Myocyte (in vitro differentiated cells): Measurements from ENCODE around the gene PCDHB10. TPM values are rescaled to one million over a fixed set of nuclear protein-coding genes. Genes with fewer than 3 reads are reported as not detected.
"Not testable (repeated sequence)": the region's sequence is repeated elsewhere in the genome, so short reads cannot be mapped to it uniquely, and the experiment has no call there.

ENCODE experiments used
- DNase-seq: peaks from one replicate; pipeline ENCODE4 v3.0.0-alpha.2; 2012; ENCODE audit warnings: low read depth
- total RNA-seq: library from RNA; depleted of rRNA; stranded (reverse); fragments of >200 nt; gene quantifications from 2 replicates; pipeline ENCODE4 v1.2.3, GENCODE V29; 2014

PCDHB10 gene
- total RNA-seq, 1 donor from 2014 or later, result 6.7 TPM

DNA sequence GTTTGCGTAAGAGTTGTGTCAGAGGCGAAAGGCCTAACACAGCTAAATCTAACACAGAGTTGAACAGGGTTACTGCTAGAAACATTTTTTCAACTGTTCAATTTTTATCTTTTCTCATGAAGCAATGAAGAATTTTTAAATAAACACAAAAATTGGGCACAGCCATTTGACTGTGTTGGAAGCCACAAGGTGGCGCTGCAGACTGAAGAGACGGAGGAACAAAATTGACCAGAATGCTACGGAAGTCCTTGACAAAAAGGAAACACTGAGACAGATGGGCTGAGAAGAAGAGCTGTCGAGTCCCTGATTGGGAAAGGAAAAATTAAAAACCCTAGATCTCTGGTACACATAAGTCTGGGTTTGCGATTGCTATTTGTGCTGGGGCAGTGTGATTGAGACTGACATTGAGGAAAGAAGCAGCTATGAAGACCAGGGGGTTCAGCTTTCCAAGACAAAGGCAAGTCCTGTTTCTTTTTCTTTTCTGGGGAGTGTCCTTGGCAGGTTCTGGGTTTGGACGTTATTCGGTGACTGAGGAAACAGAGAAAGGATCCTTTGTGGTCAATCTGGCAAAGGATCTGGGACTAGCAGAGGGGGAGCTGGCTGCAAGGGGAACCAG is 5.1 kb upstream of the PCDHB10 start, which contains the start of gene PCDHB9:
TSS of gene PCDHB9 (plus strand) at position 265 of the 616 bp plus-strand sequence. CDS start at position 423, 158 bp downstream.
- DNase-seq, result no peak

- not testable (repeated sequence) for DNase-seq
Measured at GRCh38 chr5:141188682-141189081, 3.5 kb upstream of the PCDHB10 start.

DNA sequence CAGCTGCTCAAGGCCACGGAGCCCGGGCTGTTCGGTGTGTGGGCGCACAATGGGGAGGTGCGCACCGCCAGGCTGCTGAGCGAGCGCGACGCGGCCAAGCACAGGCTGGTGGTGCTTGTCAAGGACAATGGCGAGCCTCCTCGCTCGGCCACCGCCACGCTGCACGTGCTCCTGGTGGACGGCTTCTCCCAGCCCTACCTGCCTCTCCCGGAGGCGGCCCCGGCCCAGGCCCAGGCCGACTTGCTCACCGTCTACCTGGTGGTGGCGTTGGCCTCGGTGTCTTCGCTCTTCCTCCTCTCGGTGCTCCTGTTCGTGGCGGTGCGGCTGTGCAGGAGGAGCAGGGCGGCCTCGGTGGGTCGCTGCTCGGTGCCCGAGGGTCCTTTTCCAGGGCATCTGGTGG is 3.0 kb upstream of the PCDHB10 start:
- not testable (repeated sequence) for DNase-seq

- not testable (repeated sequence) for DNase-seq
Measured at GRCh38 chr5:141194332-141194731, 2.2 kb downstream of the PCDHB10 start.

GRCh38 chr5:141196363-141196762 is 4.2 kb downstream of the PCDHB10 start:
- DNase-seq, result no peak

DNA sequence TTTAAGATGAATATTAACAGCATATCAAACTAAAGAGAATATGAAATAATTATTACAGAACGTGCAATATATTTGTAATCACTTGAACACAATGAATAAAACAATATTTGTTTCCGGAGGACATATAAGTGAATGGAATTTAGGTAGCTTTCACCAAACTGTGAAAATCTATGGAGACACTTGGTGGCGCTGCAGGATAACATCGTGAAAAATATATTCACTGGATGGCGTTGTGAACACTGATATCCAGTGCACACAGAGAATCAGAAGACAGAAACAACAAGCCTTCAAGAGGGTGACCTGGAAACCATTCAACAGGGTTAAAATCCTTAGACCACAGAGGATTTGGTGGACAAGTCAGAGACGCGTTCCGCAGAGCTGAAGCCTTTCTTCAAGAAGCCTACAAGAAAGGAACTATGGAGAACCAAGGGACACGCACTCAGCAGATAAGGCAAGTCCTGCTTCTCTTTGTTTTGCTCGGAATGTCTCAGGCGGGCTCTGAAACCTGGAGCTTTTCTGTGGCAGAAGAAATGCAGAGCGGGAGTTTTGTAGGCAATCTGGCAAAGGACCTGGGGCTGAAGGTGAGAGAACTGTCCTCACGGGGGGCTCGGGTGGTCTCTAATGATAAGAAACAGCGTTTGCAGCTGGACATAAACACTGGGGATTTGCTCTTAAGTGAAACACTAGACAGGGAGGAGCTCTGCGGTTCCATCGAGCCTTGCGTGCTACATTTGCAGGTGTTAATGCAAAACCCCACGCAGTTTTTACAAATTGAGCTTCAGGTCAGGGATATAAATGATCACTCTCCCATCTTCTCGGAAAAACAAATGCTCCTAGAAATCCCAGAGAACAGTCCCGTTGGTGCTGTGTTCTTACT is 7.4 kb downstream of the PCDHB10 start, which contains the start of gene PCDHB11:
TSS of gene PCDHB11 (plus strand) at position 269 of the 877 bp plus-strand sequence. CDS start at position 417, 148 bp downstream.
- DNase-seq, result peak; percentile 23

GRCh38 chr5:141201126-141201525 is 9.0 kb downstream of the PCDHB10 start:
- not testable (repeated sequence) for DNase-seq

GRCh38 chr5:141201646-141202045 is 9.5 kb downstream of the PCDHB10 start:
- not testable (repeated sequence) for DNase-seq

GRCh38 chr5:141208478-141208877 is 16.3 kb downstream of the PCDHB10 start, which contains the start of gene PCDHB12:
PCDHB12 (plus strand) TSS chr5:141208719; CDS start chr5:141208908, 189 bp downstream.
- peak; percentile 41 for DNase-seq

- DNase-seq, result not testable (repeated sequence)
Measured at GRCh38 chr5:141210281-141210680, 18.1 kb downstream of the PCDHB10 start.

DNA sequence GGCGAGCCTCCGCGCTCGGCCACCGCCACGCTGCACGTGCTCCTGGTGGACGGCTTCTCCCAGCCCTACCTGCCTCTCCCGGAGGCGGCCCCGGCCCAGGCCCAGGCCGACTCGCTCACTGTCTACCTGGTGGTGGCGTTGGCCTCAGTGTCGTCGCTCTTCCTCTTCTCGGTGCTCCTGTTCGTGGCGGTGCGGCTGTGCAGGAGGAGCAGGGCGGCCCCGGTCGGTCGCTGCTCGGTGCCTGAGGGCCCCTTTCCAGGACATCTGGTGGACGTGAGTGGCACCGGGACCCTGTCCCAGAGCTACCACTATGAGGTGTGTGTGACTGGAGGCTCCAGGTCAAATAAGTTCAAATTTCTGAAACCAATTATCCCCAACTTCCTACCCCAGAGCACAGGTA is 18.7 kb downstream of the PCDHB10 start:
- DNase-seq, result not testable (repeated sequence)

GRCh38 chr5:141213656-141214339 is 21.6 kb downstream of the PCDHB10 start, which contains the start of gene PCDHB13:
PCDHB13 (plus strand) TSS chr5:141213919; CDS start chr5:141214124, 205 bp downstream.
- peak; percentile 56 for DNase-seq

GRCh38 chr5:141214583-141214982 is 22.4 kb downstream of the PCDHB10 start:
- not testable (repeated sequence) for DNase-seq

GRCh38 chr5:141215504-141215903 is 23.4 kb downstream of the PCDHB10 start:
- not testable (repeated sequence) for DNase-seq

- not testable (repeated sequence) for DNase-seq
Measured at GRCh38 chr5:141216035-141216434, 23.9 kb downstream of the PCDHB10 start.

DNA sequence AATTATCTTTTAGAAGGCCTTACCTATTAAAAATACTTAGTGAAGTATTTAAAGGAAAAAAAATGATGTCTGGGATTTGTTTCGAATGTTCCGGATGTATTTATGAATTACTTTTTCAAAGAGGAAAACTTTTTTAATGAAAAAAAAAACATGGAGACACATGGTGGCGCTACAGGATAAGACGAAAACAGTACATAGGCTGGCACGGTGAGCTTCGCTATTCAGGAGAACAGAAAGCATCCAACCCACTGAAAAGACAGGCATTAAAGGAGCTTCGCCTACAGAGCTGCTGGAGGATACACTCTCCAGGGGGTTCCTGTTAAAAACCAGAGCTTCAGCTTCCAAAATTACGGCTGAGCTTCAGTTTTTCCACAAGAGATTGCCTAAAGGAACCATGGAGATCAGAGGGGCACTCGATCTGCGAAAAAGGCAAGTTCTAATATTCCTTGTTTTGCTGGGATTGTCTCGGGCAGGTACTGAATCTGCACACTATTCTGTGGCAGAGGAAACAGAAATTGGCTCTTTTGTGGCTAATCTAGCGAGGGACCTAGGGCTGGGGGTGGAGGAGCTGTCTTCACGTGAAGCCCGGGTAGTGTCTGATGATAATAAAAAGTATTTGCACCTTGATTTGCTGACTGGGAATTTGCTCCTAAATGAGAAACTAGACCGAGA is 31.1 kb downstream of the PCDHB10 start, which contains the start of gene PCDHB14:
TSS of gene PCDHB14 (plus strand) at position 232 of the 672 bp plus-strand sequence. CDS start at position 395, 163 bp downstream.
- peak; percentile 5 for DNase-seq

- DNase-seq, result not testable (repeated sequence)
Measured at GRCh38 chr5:141224844-141225243, 32.7 kb downstream of the PCDHB10 start.

GRCh38 chr5:141225421-141225820 is 33.3 kb downstream of the PCDHB10 start:
- not testable (repeated sequence) for DNase-seq

DNA sequence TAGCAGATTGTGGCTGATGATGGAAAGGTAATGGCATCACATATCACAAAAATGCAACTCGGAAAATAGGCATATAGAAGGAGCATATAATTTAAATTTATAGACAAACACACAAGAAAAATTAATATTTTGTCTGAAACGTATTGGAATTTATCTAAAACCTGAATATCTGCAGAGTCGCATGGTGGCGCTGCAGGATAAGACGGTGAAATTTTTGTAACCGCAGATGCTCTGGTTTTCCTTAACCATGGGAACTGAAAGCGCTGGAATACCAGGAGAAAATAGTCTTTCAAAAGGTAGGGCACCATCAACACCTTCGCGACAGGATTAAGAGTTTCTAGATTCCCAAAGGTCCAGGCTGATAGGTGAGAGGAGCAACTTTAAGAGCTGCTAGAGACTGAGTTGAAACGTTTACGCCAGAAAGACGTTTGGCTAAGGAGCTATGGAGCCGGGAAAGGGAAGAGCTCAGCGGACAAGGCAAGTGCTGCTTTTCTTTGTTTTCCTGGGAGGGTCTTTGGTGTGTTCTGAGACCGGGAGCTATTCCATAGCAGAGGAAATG is 42.0 kb downstream of the PCDHB10 start:
- no peak for DNase-seq

GRCh38 chr5:141235922-141236321 is 43.8 kb downstream of the PCDHB10 start:
- not testable (repeated sequence) for DNase-seq
